Neuron (in vitro differentiated cells): ENCODE data around the gene ACOXL.

ENCODE experiments used
- H2AFZ ChIP-seq: one replicate; pipeline ENCODE4 v1.6.1; 2013; ENCODE audit warnings: low read depth, mild to moderate bottlenecking, inconsistent platforms, low read length, moderate library complexity
- H3K27me3 ChIP-seq: one replicate; pipeline ENCODE4 v1.6.1; 2013; ENCODE audit warnings: low read length; ENCODE audit not compliant: insufficient read depth
- H3K36me3 ChIP-seq: one replicate; pipeline ENCODE4 v1.6.1; 2013; ENCODE audit warnings: low read length; ENCODE audit not compliant: insufficient read depth
- H3K4me1 ChIP-seq: one replicate; pipeline ENCODE4 v1.6.1; 2013; ENCODE audit warnings: low read length; ENCODE audit not compliant: insufficient read depth
- H3K4me3 ChIP-seq: 2 replicates; pipeline ENCODE4 v1.5.1; 2013; ENCODE audit warnings: mild to moderate bottlenecking, low read length, moderate library complexity
- H3K9me3 ChIP-seq: one replicate; pipeline ENCODE4 v1.6.1; 2013; ENCODE audit warnings: low read length

ACOXL gene

GRCh38 chr2:110777531-110778311 is 45.3 kb downstream of the ACOXL start:
- Histone ChIP-seq H2AFZ (no peak overlapping the region), H3K27me3 (no peaks in the 10 kb centered on the region), H3K4me3 (no peak overlapping the region), H3K4me1 (no peaks in the 10 kb centered on the region), H3K36me3 (no peaks in the 10 kb centered on the region), H3K9me3 (no peaks in the 10 kb centered on the region)

DNA sequence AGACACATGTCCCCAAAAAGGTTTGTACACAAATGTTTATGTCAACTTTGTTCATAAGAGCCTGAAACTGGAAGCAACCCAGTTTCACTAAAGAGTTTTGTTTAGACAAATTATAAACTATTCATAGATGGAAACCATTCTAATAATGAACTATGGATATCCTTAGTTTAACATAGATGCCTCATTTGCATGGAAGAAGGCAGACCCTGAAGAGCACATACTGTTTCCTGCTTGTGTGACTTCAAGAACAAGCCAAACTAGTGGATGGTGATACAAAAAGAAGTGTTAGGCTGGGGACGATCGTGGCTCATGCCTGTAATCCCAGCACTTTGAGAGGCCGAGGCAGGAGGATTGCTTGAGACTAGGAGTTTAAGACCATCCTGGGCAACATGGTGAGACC is 48.1 kb downstream of the ACOXL start:
- Histone ChIP-seq H3K36me3 (no peaks in the 10 kb centered on the region), H3K27me3 (no peaks in the 10 kb centered on the region), H2AFZ (no peak overlapping the region), H3K4me1 (no peaks in the 10 kb centered on the region), H3K4me3 (no peak overlapping the region), H3K9me3 (no peaks in the 10 kb centered on the region)

- Histone ChIP-seq H3K4me1 (no peaks in the 10 kb centered on the region), H2AFZ (no peak overlapping the region), H3K9me3 (no peaks in the 10 kb centered on the region), H3K36me3 (no peaks in the 10 kb centered on the region), H3K27me3 (no peaks in the 10 kb centered on the region), H3K4me3 (no peak overlapping the region)
These were observed 51.0 kb downstream of the ACOXL start for GRCh38 chr2:110783196-110783873.

GRCh38 chr2:110784047-110784631 is 51.8 kb downstream of the ACOXL start:
- Histone ChIP-seq H3K4me3 (no peak overlapping the region), H2AFZ (no peak overlapping the region), H3K9me3 (no peaks in the 10 kb centered on the region), H3K27me3 (no peaks in the 10 kb centered on the region), H3K4me1 (no peaks in the 10 kb centered on the region), H3K36me3 (no peaks in the 10 kb centered on the region)

DNA sequence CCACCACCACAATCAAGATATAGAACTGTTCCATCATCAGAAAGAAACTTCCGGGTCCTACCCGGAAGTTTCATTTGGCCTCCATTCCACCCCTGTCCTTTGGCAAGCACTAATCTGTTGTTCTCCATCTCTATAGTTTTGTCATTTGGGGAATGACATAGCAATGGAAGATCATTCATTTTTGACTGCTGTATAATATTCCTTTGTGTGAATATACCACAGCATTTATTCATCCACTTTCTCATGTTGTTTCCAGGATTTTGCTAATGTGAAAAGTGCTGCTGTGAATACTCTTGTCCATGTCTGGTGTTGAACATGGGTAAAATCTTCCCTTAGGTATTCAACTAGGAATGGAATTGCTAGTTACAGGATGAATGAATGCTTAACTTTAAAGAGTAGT is 53.1 kb downstream of the ACOXL start:
- Histone ChIP-seq H3K4me3 (no peak overlapping the region), H3K27me3 (no peaks in the 10 kb centered on the region)

DNA sequence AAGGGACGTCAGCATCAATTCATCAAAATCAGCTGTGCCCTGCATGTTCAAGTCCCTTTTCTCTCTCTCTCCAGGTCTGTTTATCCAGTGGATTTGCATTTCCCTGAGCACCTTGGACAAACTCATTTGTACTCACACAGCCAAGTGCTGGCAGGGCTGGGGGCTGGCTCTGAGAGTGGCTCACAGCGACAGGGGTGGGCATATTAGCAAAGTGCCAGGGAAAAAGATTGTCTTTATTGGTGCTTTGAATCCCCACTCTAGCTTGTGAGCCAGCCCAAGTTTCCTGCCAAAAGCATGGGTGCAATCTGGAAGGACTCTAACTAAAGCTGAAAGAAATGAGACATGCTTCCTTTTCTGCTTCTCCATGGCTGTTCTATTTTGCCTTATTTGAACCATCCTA is 56.6 kb downstream of the ACOXL start:
- no peak overlapping the region for H3K4me3 ChIP-seq
- no peaks in the 10 kb centered on the region for H3K36me3 ChIP-seq
- H2AFZ ChIP-seq: no peak overlapping the region
- no peaks in the 10 kb centered on the region for H3K4me1 ChIP-seq
- peaks cover 3% of the 10 kb centered on the region for H3K27me3 ChIP-seq
- no peaks in the 10 kb centered on the region for H3K9me3 ChIP-seq

More for the DNA sequence above, 53.1 kb downstream of the ACOXL start:
- Histone ChIP-seq H2AFZ (no peak overlapping the region), H3K9me3 (no peaks in the 10 kb centered on the region), H3K36me3 (no peaks in the 10 kb centered on the region), H3K4me1 (no peaks in the 10 kb centered on the region)

DNA sequence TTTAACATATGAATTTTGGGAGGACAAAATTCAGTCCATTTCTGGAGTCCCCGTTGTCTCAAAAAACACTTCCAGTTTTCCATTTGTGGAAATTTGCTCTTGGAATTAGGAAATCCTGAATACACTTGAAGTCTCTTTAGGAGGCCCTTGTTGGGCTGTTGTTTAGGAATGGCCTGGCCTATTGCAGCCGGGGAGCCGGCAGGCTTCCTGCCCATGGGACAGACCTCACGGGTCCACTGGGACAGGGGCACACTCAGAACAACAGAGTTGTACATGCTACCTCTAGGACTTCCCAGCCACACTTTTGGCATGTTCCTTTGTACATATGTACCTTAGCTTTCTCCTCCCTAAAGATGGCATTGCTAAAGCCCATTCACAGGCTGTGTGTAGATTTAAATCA is 57.3 kb downstream of the ACOXL start:
- H3K4me3 ChIP-seq: no peak overlapping the region
- H3K9me3 ChIP-seq: no peaks in the 10 kb centered on the region
- H3K27me3 ChIP-seq: peaks cover 8% of the 10 kb centered on the region
- no peaks in the 10 kb centered on the region for H3K4me1 ChIP-seq
- H2AFZ ChIP-seq: no peak overlapping the region
- H3K36me3 ChIP-seq: no peaks in the 10 kb centered on the region

DNA sequence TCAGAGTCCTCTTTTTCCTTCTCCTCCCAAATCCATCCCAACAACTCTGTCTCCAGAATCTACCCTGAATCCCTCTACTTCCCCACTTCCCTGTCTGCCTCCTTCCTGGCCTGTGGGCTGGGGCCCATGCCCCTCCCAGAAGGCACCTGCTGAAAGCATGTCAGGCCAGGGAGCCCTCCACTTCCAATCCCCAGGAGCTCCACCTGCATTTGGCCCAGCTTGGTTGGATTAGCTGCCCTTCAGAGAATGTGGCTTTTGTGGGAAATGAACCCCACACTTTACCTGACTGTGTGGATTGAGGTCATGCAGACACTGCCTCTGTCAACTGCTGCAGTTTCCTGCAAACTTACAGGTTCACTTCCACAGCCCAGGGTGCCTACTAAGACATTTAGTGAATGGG is 58.5 kb downstream of the ACOXL start:
- Histone ChIP-seq H3K27me3 (peaks cover 8% of the 10 kb centered on the region), H3K4me3 (no peak overlapping the region), H3K36me3 (no peaks in the 10 kb centered on the region), H2AFZ (no peak overlapping the region), H3K9me3 (no peaks in the 10 kb centered on the region), H3K4me1 (no peaks in the 10 kb centered on the region)

DNA sequence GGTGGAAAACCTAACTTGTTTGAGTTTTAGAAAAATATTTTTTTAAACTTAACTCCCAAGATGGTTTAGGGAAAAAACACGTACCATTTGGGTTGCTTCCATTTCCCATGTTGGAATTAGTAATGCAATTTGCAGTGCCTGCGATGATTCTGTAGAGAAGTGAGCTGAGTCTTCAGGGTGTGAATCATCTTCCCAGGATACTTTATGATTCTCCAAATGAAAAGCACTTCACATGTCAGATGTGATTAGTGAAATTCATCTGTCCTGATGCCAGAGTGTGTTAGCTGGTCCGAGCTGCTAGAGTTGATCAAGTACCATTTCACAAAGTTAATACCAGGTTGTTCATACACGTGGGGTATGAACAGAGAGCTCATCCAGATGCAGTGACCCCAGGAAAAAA is 59.1 kb downstream of the ACOXL start:
- H2AFZ ChIP-seq: no peak overlapping the region
- no peaks in the 10 kb centered on the region for H3K4me1 ChIP-seq
- peaks cover 8% of the 10 kb centered on the region for H3K27me3 ChIP-seq
- no peaks in the 10 kb centered on the region for H3K9me3 ChIP-seq
- H3K36me3 ChIP-seq: no peaks in the 10 kb centered on the region
- H3K4me3 ChIP-seq: no peak overlapping the region

- H3K4me1 ChIP-seq: no peaks in the 10 kb centered on the region
- no peaks in the 10 kb centered on the region for H3K36me3 ChIP-seq
- H3K9me3 ChIP-seq: no peaks in the 10 kb centered on the region
- H2AFZ ChIP-seq: no peak overlapping the region
- H3K4me3 ChIP-seq: no peak overlapping the region
- peaks cover 8% of the 10 kb centered on the region for H3K27me3 ChIP-seq
These were observed 60.7 kb downstream of the ACOXL start for GRCh38 chr2:110793034-110793433.

DNA sequence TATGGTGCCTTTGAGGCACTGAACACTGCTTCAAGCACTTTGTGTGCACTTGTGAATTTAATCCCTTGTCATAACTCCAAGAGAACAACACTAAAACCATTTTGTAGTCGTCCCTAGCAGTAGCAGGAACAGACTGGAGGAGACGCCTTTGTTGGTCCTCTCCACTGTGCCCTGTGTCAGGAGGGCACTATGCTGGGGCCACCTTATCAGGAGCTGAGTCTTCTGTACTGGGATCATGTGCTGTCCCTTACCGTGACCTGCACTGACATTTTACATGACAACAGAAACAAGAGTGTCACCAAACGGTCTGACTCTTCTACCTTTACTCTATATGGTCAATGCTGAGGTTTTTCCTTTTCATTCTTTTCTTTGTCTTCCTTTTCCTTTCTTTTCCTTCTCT is 62.0 kb downstream of the ACOXL start:
- Histone ChIP-seq H3K27me3 (peaks cover 8% of the 10 kb centered on the region), H3K4me1 (no peaks in the 10 kb centered on the region)

DNA sequence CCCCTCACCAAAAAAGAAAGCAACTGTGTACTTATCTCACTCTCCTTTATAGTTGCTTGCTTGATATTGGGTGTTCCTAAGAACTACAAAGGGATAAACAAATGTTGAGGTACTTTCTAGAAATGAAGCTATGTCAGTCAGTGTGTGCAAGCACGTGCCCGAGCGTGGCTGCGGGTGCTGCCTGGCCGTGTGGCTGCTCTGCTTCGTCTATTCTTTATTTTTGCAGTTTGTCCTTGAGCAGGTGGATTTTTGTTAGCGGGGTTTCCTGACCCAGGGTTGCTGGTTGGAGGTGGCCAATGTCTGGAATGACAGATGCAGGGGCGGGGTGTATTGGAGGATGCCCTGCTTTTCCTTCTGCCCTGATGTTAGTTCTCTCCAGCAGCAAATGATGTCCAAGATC is 62.6 kb downstream of the ACOXL start:
- Histone ChIP-seq H2AFZ (no peak overlapping the region), H3K4me3 (no peak overlapping the region), H3K9me3 (no peaks in the 10 kb centered on the region), H3K36me3 (no peaks in the 10 kb centered on the region), H3K4me1 (no peaks in the 10 kb centered on the region), H3K27me3 (peaks cover 8% of the 10 kb centered on the region)

More for the DNA sequence above, 62.0 kb downstream of the ACOXL start:
- Histone ChIP-seq H2AFZ (no peak overlapping the region), H3K36me3 (no peaks in the 10 kb centered on the region), H3K4me3 (no peak overlapping the region), H3K9me3 (no peaks in the 10 kb centered on the region)

- no peak overlapping the region for H2AFZ ChIP-seq
- H3K9me3 ChIP-seq: no peaks in the 10 kb centered on the region
- H3K36me3 ChIP-seq: no peaks in the 10 kb centered on the region
- peaks cover 8% of the 10 kb centered on the region for H3K27me3 ChIP-seq
- no peak overlapping the region for H3K4me3 ChIP-seq
- H3K4me1 ChIP-seq: no peaks in the 10 kb centered on the region
These were observed 64.4 kb downstream of the ACOXL start for GRCh38 chr2:110796716-110797301.
